T-helper 9 cell (primary cell): ENCODE measurements around the gene PRH1.

Source experiments
- DNase-seq: peaks from one replicate; pipeline ENCODE4 v3.0.0-alpha.2; 2020
- total RNA-seq, 2 donors: gene quantifications; one replicate each; lab custom pipeline; 2026; lab: John Stamatoyannopoulos, UW

The PRH1 gene
- 2.3 to 2.9 reads per million in 2 donors for total RNA-seq

GRCh38 chr12:10884086-10884725 lies at the start of gene PRH1:
Gene PRH1, minus strand, starts transcription at chr12:10884255. Its CDS starts 38 bp downstream, at chr12:10884217.
- DNase-seq = no peak

- no peak for DNase-seq
These were observed 44.8 kb upstream of the PRH1 start, which contains the start of gene PRH2 for GRCh38 chr12:10928746-10929286. Gene PRH2, plus strand, starts transcription at chr12:10929236. Its CDS starts 38 bp downstream, at chr12:10929274.

GRCh38 chr12:10926269-10926668 lies 42.2 kb upstream of the PRH1 start:
- no peak for DNase-seq

GRCh38 chr12:10919809-10920208 lies 35.8 kb upstream of the PRH1 start:
- DNase-seq = no peak

- no peak for DNase-seq
These were observed 26.3 kb upstream of the PRH1 start for GRCh38 chr12:10910380-10910779.

GRCh38 chr12:10909462-10909861 lies 25.4 kb upstream of the PRH1 start, which contains the start of gene TAS2R13:
Gene TAS2R13, minus strand, starts transcription at chr12:10909562. Its CDS starts 264 bp downstream, at chr12:10909298.
- DNase-seq = no peak

- no peak for DNase-seq
These were observed 20.6 kb upstream of the PRH1 start for GRCh38 chr12:10904686-10905085.

GRCh38 chr12:10901427-10901826 lies 17.4 kb upstream of the PRH1 start:
- no peak for DNase-seq

GRCh38 chr12:10900972-10901371 lies 16.9 kb upstream of the PRH1 start:
- DNase-seq = no peak

- DNase-seq = no peak
These were observed 16.5 kb upstream of the PRH1 start for GRCh38 chr12:10900530-10900929.

GRCh38 chr12:10896854-10897253 lies 12.8 kb upstream of the PRH1 start:
- no peak for DNase-seq

GRCh38 chr12:10891937-10892336 lies 7.9 kb upstream of the PRH1 start:
- DNase-seq = no peak

GRCh38 chr12:10889226-10889625 lies 5.2 kb upstream of the PRH1 start:
- DNase-seq = no peak

GRCh38 chr12:10873378-10873777 lies 10.7 kb downstream of the PRH1 start:
- no peak for DNase-seq

GRCh38 chr12:10867381-10867780 lies 16.7 kb downstream of the PRH1 start:
- DNase-seq = no peak

GRCh38 chr12:10863512-10864218 lies 20.4 kb downstream of the PRH1 start:
- DNase-seq = no peak

- DNase-seq = no peak
These were observed 22.7 kb downstream of the PRH1 start for GRCh38 chr12:10861366-10861765.

GRCh38 chr12:10855807-10856206 lies 28.2 kb downstream of the PRH1 start:
- no peak for DNase-seq

GRCh38 chr12:10853776-10854175 lies 30.3 kb downstream of the PRH1 start:
- no peak for DNase-seq

- no peak for DNase-seq
These were observed 32.7 kb downstream of the PRH1 start for GRCh38 chr12:10851243-10851858.

- DNase-seq = no peak
These were observed 34.6 kb downstream of the PRH1 start, which contains the start of gene PRR4 for GRCh38 chr12:10849425-10849878. Gene PRR4, minus strand, starts transcription at chr12:10849475. Its CDS starts 38 bp downstream, at chr12:10849437.

GRCh38 chr12:10847744-10848143 lies 36.3 kb downstream of the PRH1 start:
- no peak for DNase-seq

GRCh38 chr12:10842862-10843261 lies 41.2 kb downstream of the PRH1 start:
- DNase-seq = no peak
